Neural cell (in vitro differentiated cells): ENCODE results near the gene SIK1. TPM values are rescaled to one million over a fixed set of nuclear protein-coding genes. Genes with fewer than 3 reads are reported as not detected.

Experiments used
- H2AFZ ChIP-seq: fragments of 200-600, 300-800 bp; sonication (generic), shearing (Covaris generic); 2 replicates; pipeline ENCODE4 v1.6.0; 2014; ENCODE audit warnings: low read depth, mild to moderate bottlenecking, antibody characterized with exemption, low read length, moderate library complexity
- H3F3A ChIP-seq: fragments of 200-600 bp; shearing (Covaris generic); 2 replicates; pipeline ENCODE4 v1.6.1; 2016; ENCODE audit warnings: mild to moderate bottlenecking, moderate library complexity, mixed read lengths, antibody characterized with exemption, low read length; ENCODE audit not compliant: insufficient read depth, poor library complexity, severe bottlenecking
- H3K27ac ChIP-seq: fragments of 200-600, 300-800 bp; sonication (generic), shearing (Covaris generic); 2 replicates; pipeline ENCODE4 v1.5.1; 2014; ENCODE audit warnings: mild to moderate bottlenecking, low read length, moderate library complexity
- H3K27me3 ChIP-seq: fragments of 300-800, 200-600 bp; sonication (generic), shearing (Covaris generic); 2 replicates; pipeline ENCODE4 v1.6.0; 2014; ENCODE audit warnings: mild to moderate bottlenecking, low read depth, low read length, moderate library complexity; ENCODE audit not compliant: insufficient read depth
- H3K36me3 ChIP-seq: fragments of 300-800, 200-600 bp; sonication (generic), shearing (Covaris generic); 2 replicates; pipeline ENCODE4 v1.5.1; 2014; ENCODE audit warnings: mild to moderate bottlenecking, antibody characterized with exemption, low read length, moderate library complexity; ENCODE audit not compliant: insufficient read depth
- H3K4me2 ChIP-seq: fragments of 300-800, 200-600 bp; sonication (generic), shearing (Covaris generic); 2 replicates; pipeline ENCODE4 v1.6.0; 2014; ENCODE audit warnings: mild to moderate bottlenecking, low read length
- H3K4me3 ChIP-seq: fragments of 300-800, 200-600 bp; sonication (generic), shearing (Covaris generic); 2 replicates; pipeline ENCODE4 v1.5.1; 2014; ENCODE audit warnings: mild to moderate bottlenecking, low read length, moderate library complexity
- H3K79me2 ChIP-seq: fragments of 200-600 bp; shearing (Covaris generic); replicated peaks from 2 replicates; pipeline ENCODE4 v1.6.0; 2014; ENCODE audit warnings: mild to moderate bottlenecking, low read length, moderate library complexity; ENCODE audit not compliant: insufficient read depth
- H3K9ac ChIP-seq: fragments of 300-800, 200-600 bp; sonication (generic), shearing (Covaris generic); 2 replicates; pipeline ENCODE4 v1.6.1; 2016; ENCODE audit warnings: mild to moderate bottlenecking, low read length, mixed read lengths
- H3K9me2 ChIP-seq: fragments of 200-600 bp; shearing (Covaris generic); 2 replicates; pipeline ENCODE4 v1.6.1; 2016; ENCODE audit warnings: mild to moderate bottlenecking, low read length, mixed read lengths; ENCODE audit not compliant: insufficient read depth
- H3K9me3 ChIP-seq: fragments of 200-600, 300-800 bp; sonication (generic), shearing (Covaris generic); 2 replicates; pipeline ENCODE4 v1.6.1; 2016; ENCODE audit warnings: mild to moderate bottlenecking, mixed run types, low read length, moderate library complexity, mixed read lengths
- H4K20me1 ChIP-seq: fragments of 200-600 bp; shearing (Covaris generic); 2 replicates; pipeline ENCODE4 v1.6.1; 2016; ENCODE audit warnings: mild to moderate bottlenecking, mixed run types; ENCODE audit not compliant: insufficient read depth
- CTCF ChIP-seq: fragments of 450-650 bp; IDR thresholded peaks from 2 replicates; pipeline ENCODE4 v1.5.1; 2014; ENCODE audit warnings: antibody characterized with exemption, mild to moderate bottlenecking, moderate library complexity; ENCODE audit not compliant: poor library complexity, severe bottlenecking
- EP300 ChIP-seq: fragments of 450-650 bp; conservative IDR thresholded peaks from 2 replicates; pipeline ENCODE4 v1.6.1; 2014; ENCODE audit warnings: antibody characterized with exemption, mild to moderate bottlenecking, moderate library complexity; ENCODE audit not compliant: poor library complexity, severe bottlenecking
- EZH2 ChIP-seq: fragments of 200-600, 300-800 bp; shearing (Covaris generic), sonication (generic); IDR thresholded peaks from 2 replicates; pipeline ENCODE4 v1.6.1; 2014; ENCODE audit warnings: antibody characterized with exemption, low read length, borderline replicate concordance, mild to moderate bottlenecking; ENCODE audit not compliant: insufficient read depth, poor library complexity, severe bottlenecking
- MXI1 ChIP-seq: fragments of 450-650 bp; conservative IDR thresholded peaks from 2 replicates; pipeline ENCODE4 v1.6.1; 2014; ENCODE audit warnings: antibody characterized with exemption, mild to moderate bottlenecking; ENCODE audit not compliant: poor library complexity, severe bottlenecking
- POLR2AphosphoS5 ChIP-seq: IDR thresholded peaks from 2 replicates; pipeline ENCODE4 v1.6.1; 2012
- RAD21 ChIP-seq: fragments of 450-650 bp; conservative IDR thresholded peaks from 2 replicates; pipeline ENCODE4 v1.6.1; 2014; ENCODE audit warnings: antibody characterized with exemption, mild to moderate bottlenecking, moderate library complexity
- REST ChIP-seq: IDR thresholded peaks from 2 replicates; pipeline ENCODE4 v1.6.1; 2012; ENCODE audit warnings: borderline replicate concordance
- SMC3 ChIP-seq: fragments of 450-650 bp; conservative IDR thresholded peaks from 2 replicates; pipeline ENCODE4 v1.6.1; 2014; ENCODE audit warnings: antibody characterized with exemption, mild to moderate bottlenecking, moderate library complexity; ENCODE audit not compliant: poor library complexity
- TAF1 ChIP-seq: IDR thresholded peaks from 2 replicates; pipeline ENCODE4 v1.6.1; 2012; ENCODE audit warnings: low read depth
- polyA plus RNA-seq: library from polyadenylated mRNA; depleted of rRNA; stranded (reverse); fragments of >200 nt; gene quantifications from 2 replicates; pipeline ENCODE4 v1.2.3, GENCODE V29; 2014

Gene SIK1
- polyA plus RNA-seq, 1 donor from 2014 or later = 2.6 TPM

GRCh38 chr21:43367296-43367695, 59.6 kb downstream of the SIK1 start:
- Histone ChIP-seq H3K27me3 (no peaks in the 10 kb centered on the region), H3K4me2 (no peak overlapping the region), H3K27ac (no peak overlapping the region), H3K79me2 (no peaks in the 10 kb centered on the region), H3K9me3 (no peaks in the 10 kb centered on the region), H3F3A (no peaks in the 10 kb centered on the region), H3K9ac (no peak overlapping the region), H3K4me3 (no peak overlapping the region), H3K36me3 (no peaks in the 10 kb centered on the region), H3K9me2 (no peaks in the 10 kb centered on the region), H2AFZ (no peak overlapping the region), H4K20me1 (no peaks in the 10 kb centered on the region)
- TF ChIP-seq MXI1 = no peak
- TF ChIP-seq TAF1 = no peak
- no peak for TF ChIP-seq REST
- TF ChIP-seq RAD21 = no peak

GRCh38 chr21:43366656-43367055, 60.3 kb downstream of the SIK1 start:
- Histone ChIP-seq H3K9ac (no peak overlapping the region), H3K4me3 (no peak overlapping the region), H3K9me2 (no peaks in the 10 kb centered on the region), H3K27me3 (no peaks in the 10 kb centered on the region), H3K27ac (no peak overlapping the region), H3K9me3 (no peaks in the 10 kb centered on the region), H3K36me3 (no peaks in the 10 kb centered on the region), H3K79me2 (no peaks in the 10 kb centered on the region), H3K4me2 (no peak overlapping the region), H3F3A (no peaks in the 10 kb centered on the region), H2AFZ (no peak overlapping the region), H4K20me1 (no peaks in the 10 kb centered on the region)
- TF ChIP-seq CTCF (no peak), EZH2 (no peak), SMC3 (no peak), MXI1 (no peak), REST (no peak), EP300 (no peak), RAD21 (no peak), POLR2AphosphoS5 (no peak)
